Stomach (tissue), 4 donors: ENCODE measurements around the gene CNOT3.

Source experiments
- CTCF ChIP-seq, 7 experiments: fragments of 450-650 bp in 4 of 7; fragments of 200-600 bp in 3 of 7; sonication (generic) in 3 of 7; IDR thresholded peaks; one replicate each; pipeline ENCODE4 v1.5.1; 2016 to 2019; ENCODE audit warnings: antibody characterized with exemption in 7 of 7, control low read depth in 2 of 7, mild to moderate bottlenecking in 1 of 7
- EP300 ChIP-seq: sonication (generic); formaldehyde crosslinking; IDR thresholded peaks from one replicate; pipeline ENCODE4 v1.6.1; 2017; ENCODE audit warnings: antibody characterized with exemption
- POLR2A ChIP-seq, 4 donors: fragments of 450-650 bp; IDR thresholded peaks; one replicate each; pipeline ENCODE4 v1.6.1; 2016; ENCODE audit warnings: antibody characterized with exemption in 4 of 4, control low read depth in 2 of 4, mild to moderate bottlenecking in 1 of 4, moderate library complexity in 1 of 4
- POLR2AphosphoS5 ChIP-seq, 3 donors: sonication (generic); formaldehyde crosslinking; IDR thresholded peaks; one replicate each; pipeline ENCODE4 v1.6.1; 2016; ENCODE audit warnings: antibody characterized with exemption in 3 of 3

GRCh38 chr19:54151362-54152035 is 13.9 kb downstream of the CNOT3 start:
- TF ChIP-seq CTCF (IDR thresholded peaks at IDR 0.05) (no peak), POLR2A (IDR thresholded peaks at IDR 0.05) (no peak), EP300 (no peak), POLR2AphosphoS5 (IDR thresholded peaks at IDR 0.05) (no peak)
